Duodenal mucosa (tissue), 2 donors: ENCODE measurements around the gene KCNQ2.

Experiments
- H3K27ac ChIP-seq: one replicate; pipeline ENCODE4 v1.7.0; 2013; ENCODE audit warnings: low read depth, low read length
- H3K27me3 ChIP-seq, 2 donors: one replicate each; pipeline ENCODE4 v1.7.0; 2013; ENCODE audit warnings: low read length in 2 of 2, control low read depth in 1 of 2; ENCODE audit not compliant: insufficient read depth in 2 of 2, control insufficient read depth in 1 of 2
- H3K36me3 ChIP-seq, 2 donors: one replicate each; pipeline ENCODE4 v1.7.0; 2013; ENCODE audit warnings: low read length in 2 of 2, control low read depth in 1 of 2; ENCODE audit not compliant: insufficient read depth in 2 of 2, control insufficient read depth in 1 of 2
- H3K4me1 ChIP-seq, 2 donors: one replicate each; pipeline ENCODE4 v1.7.0; 2013; ENCODE audit warnings: low read length in 2 of 2, control low read depth in 1 of 2; ENCODE audit not compliant: insufficient read depth in 2 of 2, control insufficient read depth in 1 of 2
- H3K4me3 ChIP-seq, 2 donors: one replicate each; pipeline ENCODE4 v1.7.0; 2013; ENCODE audit warnings: low read length in 2 of 2, low read depth in 1 of 2
- H3K9ac ChIP-seq, 2 donors: one replicate each; pipeline ENCODE4 v1.7.0; 2013; ENCODE audit warnings: low read length in 2 of 2, low read depth in 1 of 2
- H3K9me3 ChIP-seq, 2 donors: one replicate each; pipeline ENCODE4 v1.7.0; 2013; ENCODE audit warnings: low read length in 2 of 2, control low read depth in 1 of 2; ENCODE audit not compliant: control insufficient read depth in 1 of 2

KCNQ2 gene

DNA sequence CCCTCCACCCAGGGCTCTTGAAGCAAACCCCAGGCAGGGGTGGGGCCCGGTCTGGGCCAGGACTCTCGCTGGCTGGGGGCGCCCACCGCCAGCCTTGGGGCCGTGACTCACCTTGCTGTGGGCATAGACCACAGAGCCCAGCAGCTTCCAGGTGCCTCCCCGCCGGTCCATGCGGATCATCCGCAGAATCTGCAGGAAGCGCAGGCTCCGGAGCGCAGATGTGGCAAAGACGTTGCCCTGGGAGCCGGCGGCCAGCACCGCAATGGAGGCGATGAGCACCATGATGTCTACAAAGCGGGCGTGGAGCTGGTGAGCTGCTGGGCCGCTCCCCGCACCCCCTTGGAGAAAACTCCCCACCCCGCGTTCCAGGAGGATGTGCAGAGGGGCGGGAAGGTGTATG is 27.9 kb downstream of the KCNQ2 start:
- Histone ChIP-seq H3K4me3 (no peak overlapping the region), H3K27ac (no peak overlapping the region), H3K27me3 (peaks cover 4 to 11% of the 10 kb centered on the region in 2 donors), H3K36me3 (no peaks in the 10 kb centered on the region), H3K9ac (no peak overlapping the region), H3K9me3 (no peaks in the 10 kb centered on the region), H3K4me1 (no peaks in the 10 kb centered on the region)

DNA sequence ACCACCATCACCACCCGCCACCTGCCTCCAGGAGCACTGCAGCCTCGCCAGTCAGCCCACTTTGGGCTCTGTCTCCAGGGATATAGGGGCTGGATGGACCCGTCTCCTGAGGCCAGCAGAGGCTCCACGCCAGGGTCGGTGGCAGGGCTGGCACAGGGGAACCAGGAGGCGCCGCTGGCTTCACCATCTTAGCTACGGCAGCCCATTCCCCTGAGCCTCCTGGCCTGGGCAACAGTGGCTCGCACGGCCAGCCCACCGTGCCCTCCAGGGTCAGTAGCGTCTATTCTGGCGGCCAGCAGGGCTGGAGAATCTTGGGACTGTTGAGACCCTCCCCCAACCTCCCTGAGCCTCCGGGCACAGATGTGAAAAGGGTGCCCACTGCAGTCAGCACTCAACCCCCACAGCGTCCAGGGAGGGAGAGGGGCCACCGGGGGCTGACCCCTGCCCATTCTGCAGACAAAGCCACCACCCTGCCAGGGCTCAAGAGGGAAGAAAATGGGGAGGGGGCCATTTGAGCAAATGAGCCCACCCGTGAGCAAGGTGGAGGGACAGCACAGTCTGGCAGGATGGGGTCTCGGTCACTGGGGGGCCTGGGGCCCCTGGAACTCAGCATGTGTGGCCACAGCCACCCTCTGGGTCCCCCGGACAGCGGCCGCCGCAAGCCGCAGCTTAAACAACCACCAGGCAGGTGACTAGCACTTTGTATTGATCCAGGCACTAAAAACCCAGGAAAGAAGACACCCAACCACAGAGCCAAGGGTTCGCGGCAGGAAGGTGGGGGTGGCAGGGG is 28.7 kb downstream of the KCNQ2 start:
- Histone ChIP-seq H3K27me3 (peaks cover 0 to 7% of the 10 kb centered on the region in 2 donors), H3K9ac (no peak overlapping the region), H3K27ac (no peak overlapping the region)

GRCh38 chr20:63442100-63442493 is 30.4 kb downstream of the KCNQ2 start:
- H3K9ac ChIP-seq: no peak overlapping the region
- no peaks in the 10 kb centered on the region for H3K27me3 ChIP-seq
- H3K9me3 ChIP-seq: no peaks in the 10 kb centered on the region
- no peak overlapping the region for H3K27ac ChIP-seq
- no peak overlapping the region for H3K4me3 ChIP-seq
- H3K36me3 ChIP-seq: no peaks in the 10 kb centered on the region
- no peaks in the 10 kb centered on the region for H3K4me1 ChIP-seq

More for the DNA sequence above, 28.7 kb downstream of the KCNQ2 start:
- H3K4me3 ChIP-seq: no peak overlapping the region
- H3K9me3 ChIP-seq: no peaks in the 10 kb centered on the region
- no peaks in the 10 kb centered on the region for H3K36me3 ChIP-seq
- no peaks in the 10 kb centered on the region for H3K4me1 ChIP-seq

GRCh38 chr20:63441136-63442099 is 31.0 kb downstream of the KCNQ2 start:
- no peaks in the 10 kb centered on the region for H3K4me1 ChIP-seq
- H3K27me3 ChIP-seq: no peaks in the 10 kb centered on the region
- H3K27ac ChIP-seq: no peak overlapping the region
- H3K4me3 ChIP-seq: no peak overlapping the region
- no peaks in the 10 kb centered on the region for H3K36me3 ChIP-seq
- no peak overlapping the region for H3K9ac ChIP-seq
- H3K9me3 ChIP-seq: no peaks in the 10 kb centered on the region

DNA sequence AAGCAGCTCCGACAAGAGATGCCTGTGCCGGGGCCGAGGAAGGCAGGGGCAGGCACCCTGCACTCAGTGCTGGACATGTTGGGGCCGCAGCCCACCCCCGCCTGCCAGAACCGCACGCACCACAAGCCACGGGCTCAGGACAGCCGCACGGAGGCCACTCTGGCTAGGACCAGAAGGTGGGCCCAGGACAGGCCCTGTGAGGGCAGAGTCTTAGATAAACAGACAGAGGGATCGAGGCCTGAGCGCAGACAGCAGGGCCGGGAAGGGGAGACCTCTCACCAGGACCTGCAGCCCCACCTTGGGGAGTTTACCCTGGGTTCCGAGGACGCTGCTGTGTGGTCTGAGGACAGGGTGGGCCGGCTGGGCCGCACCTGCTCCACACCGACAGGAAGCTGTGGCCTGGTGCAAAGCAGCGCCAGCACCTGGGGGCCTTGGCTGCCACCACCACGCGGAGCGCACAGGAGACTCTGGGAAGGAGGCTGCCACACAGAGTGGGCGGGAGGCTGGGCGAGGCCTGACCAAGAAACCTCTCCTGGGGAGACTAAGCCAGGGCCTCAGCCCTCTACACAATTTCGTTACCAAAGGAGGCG is 32.0 kb downstream of the KCNQ2 start:
- no peaks in the 10 kb centered on the region for H3K9me3 ChIP-seq
- H3K4me3 ChIP-seq: no peak overlapping the region
- no peaks in the 10 kb centered on the region for H3K36me3 ChIP-seq
- H3K27me3 ChIP-seq: no peaks in the 10 kb centered on the region
- H3K27ac ChIP-seq: no peak overlapping the region
- no peak overlapping the region for H3K9ac ChIP-seq
- no peaks in the 10 kb centered on the region for H3K4me1 ChIP-seq

GRCh38 chr20:63439866-63440265 is 32.6 kb downstream of the KCNQ2 start:
- Histone ChIP-seq H3K36me3 (no peaks in the 10 kb centered on the region), H3K9ac (no peak overlapping the region), H3K4me1 (peaks cover 0 to 1% of the 10 kb centered on the region in 2 donors), H3K9me3 (no peaks in the 10 kb centered on the region), H3K4me3 (no peak overlapping the region), H3K27me3 (no peaks in the 10 kb centered on the region), H3K27ac (no peak overlapping the region)

DNA sequence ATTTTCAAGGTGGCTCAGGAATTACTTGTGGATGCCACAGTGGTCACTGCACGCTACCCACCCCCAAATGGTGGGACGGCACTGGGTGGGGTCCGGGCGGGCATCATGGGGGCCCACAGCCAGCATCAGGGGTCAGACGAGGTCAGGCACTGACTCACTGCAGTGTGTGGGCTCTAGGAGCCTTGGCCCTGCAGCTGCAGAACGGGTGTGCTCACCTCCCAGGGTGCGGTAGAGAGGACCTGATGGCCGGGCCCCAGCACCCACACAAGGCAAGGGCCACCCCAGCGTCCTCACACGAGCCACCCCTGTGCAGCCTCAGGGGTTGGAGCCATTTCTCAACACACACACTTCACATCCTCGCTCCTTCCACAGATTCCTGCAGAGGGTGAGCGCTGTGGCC is 34.3 kb downstream of the KCNQ2 start:
- no peak overlapping the region for H3K4me3 ChIP-seq
- no peaks in the 10 kb centered on the region for H3K9me3 ChIP-seq
- H3K36me3 ChIP-seq: no peaks in the 10 kb centered on the region
- no peaks in the 10 kb centered on the region for H3K27me3 ChIP-seq
- no peak overlapping the region for H3K27ac ChIP-seq
- no peak overlapping the region for H3K9ac ChIP-seq
- H3K4me1 ChIP-seq: peaks cover 0 to 5% of the 10 kb centered on the region in 2 donors

- Histone ChIP-seq H3K27ac (no peak overlapping the region), H3K36me3 (no peaks in the 10 kb centered on the region), H3K9me3 (no peaks in the 10 kb centered on the region), H3K27me3 (no peaks in the 10 kb centered on the region), H3K9ac (no peak overlapping the region), H3K4me1 (peaks cover 0 to 5% of the 10 kb centered on the region in 2 donors), H3K4me3 (no peak overlapping the region)
These were observed 36.9 kb downstream of the KCNQ2 start for GRCh38 chr20:63435552-63435951.

DNA sequence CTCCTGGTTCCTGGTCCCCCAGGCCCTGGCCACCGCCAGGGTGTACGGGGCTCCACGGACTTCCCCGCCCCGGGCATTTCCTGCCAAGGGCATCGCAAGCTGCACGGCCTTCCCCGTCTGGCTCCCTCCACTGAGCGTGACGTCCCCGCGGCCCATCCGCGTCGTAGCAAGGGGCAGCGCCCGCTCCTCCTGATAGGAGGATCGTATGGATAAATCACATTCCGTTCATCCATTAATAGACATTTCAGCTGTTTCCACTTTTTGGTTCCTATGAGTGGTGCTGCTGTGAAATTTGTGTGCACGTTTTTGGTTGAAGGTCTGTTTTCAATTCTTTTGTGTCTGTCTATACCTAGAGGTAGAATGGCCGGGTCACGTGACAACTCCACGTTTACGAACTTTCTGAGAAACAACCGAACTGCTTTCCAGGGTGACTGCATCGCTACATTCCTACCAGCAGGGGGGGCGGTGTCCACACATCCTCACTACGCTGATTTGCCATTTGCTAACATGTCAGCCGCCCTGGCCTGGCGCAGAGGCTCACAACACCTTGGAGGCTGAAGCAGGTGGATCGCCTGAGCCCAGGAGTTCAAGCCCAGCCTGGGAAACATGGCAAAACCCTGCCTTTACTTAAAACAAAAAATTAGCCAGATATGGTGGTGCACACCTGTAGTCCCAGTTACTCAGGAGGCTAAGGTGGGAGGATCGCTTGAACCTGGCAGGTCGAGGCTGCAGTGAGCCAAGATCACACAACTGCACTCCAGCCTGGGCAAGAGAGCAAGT is 37.7 kb downstream of the KCNQ2 start:
- H3K9me3 ChIP-seq: no peaks in the 10 kb centered on the region
- no peaks in the 10 kb centered on the region for H3K27me3 ChIP-seq
- no peaks in the 10 kb centered on the region for H3K36me3 ChIP-seq
- no peak overlapping the region for H3K4me3 ChIP-seq
- H3K4me1 ChIP-seq: peaks cover 0 to 5% of the 10 kb centered on the region in 2 donors
- no peak overlapping the region for H3K9ac ChIP-seq
- no peak overlapping the region for H3K27ac ChIP-seq
